Neural progenitor cell (in vitro differentiated cells): ENCODE data around the gene APIP. TPM values are rescaled to one million over a fixed set of nuclear protein-coding genes. Genes with fewer than 3 reads are reported as not detected.

ENCODE experiments used
- DNase-seq: peaks from one replicate; pipeline ENCODE4 v3.0.0-alpha.2; 2016; ENCODE audit warnings: low spot score
- H2AFZ ChIP-seq: fragments of 200-600 bp; sonication (generic); replicated peaks from 2 replicates; pipeline ENCODE4 v1.6.1; 2016; ENCODE audit warnings: antibody characterized with exemption
- H3F3A ChIP-seq: fragments of 200-600 bp; sonication (generic); 2 replicates; pipeline ENCODE4 v1.6.1; 2016; ENCODE audit warnings: antibody characterized with exemption, low read depth
- H3K27ac ChIP-seq: fragments of 200-600 bp; sonication (generic); 2 replicates; pipeline ENCODE4 v1.5.1; 2016; ENCODE audit warnings: mild to moderate bottlenecking
- H3K27me3 ChIP-seq: fragments of 200-600 bp; sonication (generic); 2 replicates; pipeline ENCODE4 v1.6.1; 2016; ENCODE audit warnings: mild to moderate bottlenecking, moderate library complexity
- H3K36me3 ChIP-seq: fragments of 200-600 bp; sonication (generic); 2 replicates; pipeline ENCODE4 v1.5.1; 2016
- H3K4me1 ChIP-seq: fragments of 200-600 bp; sonication (generic); 2 replicates; pipeline ENCODE4 v1.6.1; 2016; ENCODE audit warnings: mixed run types
- H3K4me2 ChIP-seq: fragments of 200-600 bp; sonication (generic); 2 replicates; pipeline ENCODE4 v1.6.1; 2016
- H3K4me3 ChIP-seq: fragments of 200-600 bp; sonication (generic); 2 replicates; pipeline ENCODE4 v1.5.1; 2016
- H3K79me2 ChIP-seq: fragments of 200-600 bp; sonication (generic); 2 replicates; pipeline ENCODE4 v1.6.1; 2016; ENCODE audit warnings: low read depth
- H3K9ac ChIP-seq: fragments of 200-600 bp; sonication (generic); 2 replicates; pipeline ENCODE4 v1.6.1; 2016
- H3K9me3 ChIP-seq: fragments of 200-600 bp; sonication (generic); 2 replicates; pipeline ENCODE4 v1.5.1; 2016; ENCODE audit warnings: low read depth
- H4K20me1 ChIP-seq: fragments of 200-600 bp; sonication (generic); 2 replicates; pipeline ENCODE4 v1.6.1; 2016; ENCODE audit warnings: low read depth
- H3K27ac Mint-ChIP-seq: 3 replicates; pipeline ENCODE4 v1.8.0; 2021; ENCODE audit warnings: mixed read lengths
- H3K27me3 Mint-ChIP-seq: 2 replicates; pipeline ENCODE4 v1.8.0; 2022; ENCODE audit warnings: low read depth, mild to moderate bottlenecking, inconsistent platforms, moderate library complexity, mixed read lengths; ENCODE audit not compliant: insufficient read depth
- H3K36me3 Mint-ChIP-seq: 3 replicates; pipeline ENCODE4 v1.8.0; 2021; ENCODE audit warnings: mixed read lengths
- H3K4me1 Mint-ChIP-seq: 3 replicates; pipeline ENCODE4 v1.8.0; 2021; ENCODE audit warnings: mixed read lengths
- H3K4me3 Mint-ChIP-seq: 3 replicates; pipeline ENCODE4 v1.8.0; 2021; ENCODE audit warnings: mild to moderate bottlenecking, moderate library complexity, mixed read lengths
- H3K9me3 Mint-ChIP-seq: 3 replicates; pipeline ENCODE4 v1.8.0; 2020; ENCODE audit warnings: mixed read lengths
- CTCF ChIP-seq: fragments of 200-600 bp; sonication (generic); IDR thresholded peaks from 2 replicates; pipeline ENCODE4 v1.5.1; 2017; ENCODE audit warnings: antibody characterized with exemption, mild to moderate bottlenecking
- EZH2 ChIP-seq: fragments of 200-600 bp; sonication (generic); IDR thresholded peaks from 2 replicates; pipeline ENCODE4 v1.6.1; 2017; ENCODE audit warnings: antibody characterized with exemption, mild to moderate bottlenecking, moderate library complexity
- EZH2phosphoT487 ChIP-seq: fragments of 200-600 bp; sonication (generic); IDR thresholded peaks from 2 replicates; pipeline ENCODE4 v1.6.1; 2017; ENCODE audit warnings: antibody characterized with exemption
- total RNA-seq: library from RNA; depleted of rRNA; stranded (reverse); fragments of >200 nt; gene quantifications from 2 replicates; pipeline ENCODE4 v1.2.3, GENCODE V29; 2015; ENCODE audit warnings: low replicate concordance

APIP gene
- total RNA-seq, 1 donor from 2014 or later, result 28.7 TPM

GRCh38 chr11:34936945-34937629, 20.9 kb upstream of the APIP start:
- H3K4me1 ChIP-seq, result no peaks in the 10 kb centered on the region
- no peaks in the 10 kb centered on the region for H3K36me3 ChIP-seq
- no peak overlapping the region for H2AFZ ChIP-seq
- DNase-seq, result no peak
- H3K9ac ChIP-seq, result no peak overlapping the region
- no peak overlapping the region for H3K4me3 Mint-ChIP-seq
- H3K27ac Mint-ChIP-seq, result no peak overlapping the region
- H4K20me1 ChIP-seq, result peaks cover 5% of the 10 kb centered on the region
- no peaks in the 10 kb centered on the region for H3K27me3 ChIP-seq
- no peaks in the 10 kb centered on the region for H3F3A ChIP-seq
- no peaks in the 10 kb centered on the region for H3K79me2 ChIP-seq
- TF ChIP-seq CTCF (no peak), EZH2phosphoT487 (no peak), EZH2 (no peak)
- no peaks in the 10 kb centered on the region for H3K4me1 Mint-ChIP-seq
- H3K4me2 ChIP-seq, result no peak overlapping the region
- peaks cover 39% of the 10 kb centered on the region for H3K36me3 Mint-ChIP-seq
- H3K27me3 Mint-ChIP-seq, result no peaks in the 10 kb centered on the region
- no peaks in the 10 kb centered on the region for H3K9me3 Mint-ChIP-seq
- H3K27ac ChIP-seq, result no peak overlapping the region
- H3K4me3 ChIP-seq, result no peak overlapping the region
- H3K9me3 ChIP-seq, result no peaks in the 10 kb centered on the region

DNA sequence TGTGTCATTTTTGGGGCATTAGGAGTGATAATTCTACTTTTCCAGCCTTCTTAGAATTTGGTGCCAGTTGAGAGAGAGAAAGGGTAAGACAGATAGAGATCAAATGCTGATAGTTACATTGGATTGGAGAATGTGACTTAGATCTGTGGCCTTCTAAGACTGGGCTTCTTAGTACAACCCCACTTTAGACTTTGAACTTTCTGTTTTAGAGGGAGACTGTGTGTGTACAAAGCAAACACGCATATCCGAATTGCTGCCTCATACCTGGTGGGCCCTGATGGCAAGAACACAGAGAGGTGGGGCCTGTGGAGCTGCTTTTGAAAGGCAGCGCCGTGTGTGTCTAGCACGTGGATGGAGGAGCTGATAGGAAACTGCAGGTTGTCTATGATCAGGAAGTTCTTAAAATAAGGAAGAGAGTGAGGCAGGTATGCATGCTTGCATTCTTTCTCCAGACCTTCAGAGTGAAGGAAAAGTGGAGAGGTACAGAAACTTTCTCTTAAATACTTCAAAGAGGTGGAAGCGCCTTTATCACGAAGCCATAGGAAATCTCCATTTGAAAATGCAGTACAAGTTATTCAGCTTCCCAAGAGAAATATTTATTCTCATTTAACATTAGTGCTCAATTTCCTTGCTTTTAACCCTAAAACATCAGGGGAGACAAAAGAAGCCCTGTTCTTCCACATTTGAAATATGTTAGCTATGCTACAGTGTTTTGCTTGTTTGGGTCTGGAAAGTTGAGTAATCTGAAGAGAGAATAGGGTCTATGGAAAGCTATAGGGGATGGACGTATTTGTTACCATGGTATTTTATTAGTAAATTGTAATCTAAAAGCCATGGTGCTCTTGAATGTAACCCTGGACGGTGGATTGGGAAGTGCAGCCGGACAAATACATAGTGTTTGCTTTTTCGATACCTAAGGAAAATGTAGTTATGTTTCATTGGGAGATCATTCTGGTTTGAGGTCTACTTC, 13.9 kb upstream of the APIP start:
- peaks cover 16% of the 10 kb centered on the region for H4K20me1 ChIP-seq
- DNase-seq, result no peak
- no peaks in the 10 kb centered on the region for H3F3A ChIP-seq
- Mint-ChIP-seq H3K4me3 (no peak overlapping the region), H3K27ac (no peak overlapping the region), H3K4me1 (peaks cover 8% of the 10 kb centered on the region), H3K27me3 (no peaks in the 10 kb centered on the region), H3K36me3 (peaks cover 21% of the 10 kb centered on the region), H3K9me3 (no peaks in the 10 kb centered on the region)
- no peak overlapping the region for H3K4me3 ChIP-seq
- no peak overlapping the region for H3K9ac ChIP-seq
- H3K79me2 ChIP-seq, result peaks cover 54% of the 10 kb centered on the region
- H2AFZ ChIP-seq, result no peak overlapping the region
- no peak overlapping the region for H3K4me2 ChIP-seq
- no peak overlapping the region for H3K27ac ChIP-seq
- TF ChIP-seq EZH2phosphoT487 (no peak), EZH2 (no peak), CTCF (no peak)
- H3K36me3 ChIP-seq, result no peaks in the 10 kb centered on the region
- H3K9me3 ChIP-seq, result no peaks in the 10 kb centered on the region
- no peaks in the 10 kb centered on the region for H3K27me3 ChIP-seq
- H3K4me1 ChIP-seq, result peaks cover 12% of the 10 kb centered on the region

- peaks cover 19% of the 10 kb centered on the region for H3K36me3 Mint-ChIP-seq
- Histone ChIP-seq H3K9me3 (no peaks in the 10 kb centered on the region), H3K27ac (no peak overlapping the region), H3K36me3 (no peaks in the 10 kb centered on the region), H3K4me1 (peaks cover 12% of the 10 kb centered on the region), H3K27me3 (no peaks in the 10 kb centered on the region), H3K4me2 (no peak overlapping the region), H4K20me1 (peaks cover 18% of the 10 kb centered on the region), H3F3A (no peaks in the 10 kb centered on the region), H3K4me3 (no peak overlapping the region), H2AFZ (no peak overlapping the region), H3K79me2 (peaks cover 63% of the 10 kb centered on the region), H3K9ac (no peak overlapping the region)
- DNase-seq, result no peak
- no peaks in the 10 kb centered on the region for H3K9me3 Mint-ChIP-seq
- TF ChIP-seq EZH2phosphoT487 (no peak), CTCF (no peak), EZH2 (no peak)
- H3K27ac Mint-ChIP-seq, result no peak overlapping the region
- H3K4me3 Mint-ChIP-seq, result no peak overlapping the region
- H3K27me3 Mint-ChIP-seq, result no peaks in the 10 kb centered on the region
- peaks cover 8% of the 10 kb centered on the region for H3K4me1 Mint-ChIP-seq
Observed at GRCh38 chr11:34928960-34929680, 12.9 kb upstream of the APIP start.
